Tibial nerve (tissue), 4 donors: Measurements from ENCODE around the gene USP7. TPM values are rescaled to one million over a fixed set of nuclear protein-coding genes. Genes with fewer than 3 reads are reported as not detected.
A peak's percentile ranks its signal among the peaks of the same experiment; 100 is the strongest.

Experiments used
- DNase-seq, 2 donors: peaks; one replicate each; pipeline ENCODE4 v3.0.0-alpha.2; 2019; ENCODE audit warnings: low spot score in 2 of 2
- H3K27ac ChIP-seq, 4 donors: fragments of 200-600 bp; sonication (generic) in 3 of 4; one replicate each; pipeline ENCODE4 v1.5.1; 2017 to 2019; ENCODE audit warnings: mild to moderate bottlenecking in 1 of 4
- H3K27me3 ChIP-seq, 2 donors: fragments of 200-600 bp; sonication (generic) in 1 of 2; one replicate each; pipeline versions ENCODE4 v1.5.1 to v1.6.0; 2017 to 2019
- H3K36me3 ChIP-seq, 3 donors: fragments of 200-600 bp; sonication (generic); one replicate each; pipeline ENCODE4 v1.5.1; 2018 to 2019
- H3K4me1 ChIP-seq, 4 donors: fragments of 200-600 bp; sonication (generic) in 3 of 4; one replicate each; pipeline ENCODE4 v1.5.1; 2017 to 2019
- H3K4me3 ChIP-seq, 4 donors: fragments of 200-600 bp; sonication (generic) in 3 of 4; one replicate each; pipeline ENCODE4 v1.5.1; 2017 to 2019; ENCODE audit warnings: mild to moderate bottlenecking in 1 of 4, moderate library complexity in 1 of 4
- H3K9me3 ChIP-seq, 4 donors: fragments of 200-600 bp; sonication (generic) in 3 of 4; one replicate each; pipeline ENCODE4 v1.5.1; 2017 to 2019
- CTCF ChIP-seq, 5 experiments: fragments of 200-600 bp in 3 of 5; fragments of 450-650 bp in 2 of 5; sonication (generic) in 3 of 5; IDR thresholded peaks; one replicate each; pipeline ENCODE4 v1.5.1; 2016 to 2019; ENCODE audit warnings: antibody characterized with exemption in 5 of 5, mild to moderate bottlenecking in 3 of 5, moderate library complexity in 2 of 5
- EP300 ChIP-seq, 2 donors: sonication (generic); formaldehyde crosslinking; IDR thresholded peaks; one replicate each; pipeline ENCODE4 v1.6.1; 2017; ENCODE audit warnings: antibody characterized with exemption in 2 of 2, mild to moderate bottlenecking in 1 of 2
- POLR2A ChIP-seq, 2 donors: fragments of 450-650 bp; IDR thresholded peaks; one replicate each; pipeline ENCODE4 v1.6.1; 2017; ENCODE audit warnings: antibody characterized with exemption in 2 of 2, mild to moderate bottlenecking in 2 of 2, moderate library complexity in 2 of 2
- WGBS, 2 donors: methylation state at CpG; one replicate each; pipeline ENCODE4 v1.1.5; 2018; 5-methylcytosine and 5-hydroxymethylcytosine counted together
- total RNA-seq, 4 donors: library from RNA; depleted of rRNA; stranded (reverse); fragments of >200 nt; gene quantifications; one replicate each; pipeline ENCODE4 v1.1.0, GENCODE V29; 2016

The USP7 gene
- total RNA-seq, 4 donors from 2014 or later = 83.4 to 114 (median 89.6) TPM

GRCh38 chr16:8888951-8889892, 74.5 kb downstream of the USP7 start:
- H3K27me3 ChIP-seq = peaks cover 0 to 15% of the 10 kb centered on the region in 2 donors
- no peak overlapping the region for H3K27ac ChIP-seq
- no peak for DNase-seq
- peaks cover 0 to 21% (median 11%) of the 10 kb centered on the region in 4 donors for H3K4me1 ChIP-seq
- TF ChIP-seq CTCF (IDR thresholded peaks at IDR 0.05) = no peak
- H3K36me3 ChIP-seq = peaks cover 0 to 66% (median 8%) of the 10 kb centered on the region in 3 donors
- WGBS, 2 donors = 82 to 92% methylated on average over 18 to 23 of the region's 23 CpGs
- H3K4me3 ChIP-seq = no peak overlapping the region
- no peaks in the 10 kb centered on the region for H3K9me3 ChIP-seq

DNA sequence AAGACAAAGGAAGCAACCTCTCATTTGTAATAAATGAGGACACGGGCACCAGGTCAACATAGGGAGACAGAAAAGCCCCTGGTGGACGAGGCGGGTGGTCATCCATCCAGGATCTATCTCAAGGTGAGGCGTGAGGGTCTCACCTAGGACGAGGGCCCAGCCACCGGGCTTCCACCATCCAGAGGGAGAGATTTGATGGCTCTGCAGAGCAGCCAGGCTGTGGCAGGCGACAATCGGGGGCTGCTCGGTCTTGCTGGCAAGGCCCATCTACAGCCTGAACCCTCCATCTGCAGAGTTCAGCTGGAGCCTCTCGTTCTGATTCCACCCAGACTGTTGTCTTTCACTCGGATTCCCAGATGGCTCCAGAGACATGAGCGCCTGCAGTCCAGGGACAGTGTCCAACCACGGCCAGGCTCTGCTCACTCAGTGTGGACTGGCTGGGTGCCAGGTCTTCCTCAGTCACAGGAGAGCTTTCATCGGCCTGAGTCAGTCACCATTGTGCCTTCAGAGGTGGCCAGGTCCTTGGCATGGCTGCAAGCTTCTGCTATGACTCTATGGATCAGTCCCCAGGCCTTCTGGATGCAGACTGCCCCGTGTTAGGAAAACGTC, 75.7 kb downstream of the USP7 start:
- DNase-seq = peak; percentile 52 to 53
- no peak overlapping the region for H3K27ac ChIP-seq
- H3K4me3 ChIP-seq = no peak overlapping the region
- peaks cover 0 to 21% (median 11%) of the 10 kb centered on the region in 4 donors for H3K4me1 ChIP-seq
- 66 to 77% methylated on average over 16 of the region's 16 CpGs for WGBS, 2 donors
- TF ChIP-seq CTCF (IDR thresholded peaks at IDR 0.05) = no peak
- no peak for TF ChIP-seq POLR2A (IDR thresholded peaks at IDR 0.05)
- TF ChIP-seq EP300 (IDR thresholded peaks at IDR 0.05) = no peak
- H3K9me3 ChIP-seq = no peaks in the 10 kb centered on the region
- H3K27me3 ChIP-seq = peaks cover 0 to 25% of the 10 kb centered on the region in 2 donors
- peaks cover 0 to 55% (median 0%) of the 10 kb centered on the region in 3 donors for H3K36me3 ChIP-seq

GRCh38 chr16:8887431-8887765, 76.3 kb downstream of the USP7 start:
- no peak for DNase-seq
- no peaks in the 10 kb centered on the region for H3K9me3 ChIP-seq
- 82 to 89% methylated on average over 6 of the region's 6 CpGs for WGBS, 2 donors
- H3K27me3 ChIP-seq = peaks cover 0 to 31% of the 10 kb centered on the region in 2 donors
- H3K4me3 ChIP-seq = no peak overlapping the region
- peaks cover 0 to 21% (median 11%) of the 10 kb centered on the region in 4 donors for H3K4me1 ChIP-seq
- TF ChIP-seq EP300 (IDR thresholded peaks at IDR 0.05) (no peak), POLR2A (IDR thresholded peaks at IDR 0.05) (no peak), CTCF (IDR thresholded peaks at IDR 0.05) (no peak)
- H3K36me3 ChIP-seq = peaks cover 0 to 48% (median 0%) of the 10 kb centered on the region in 3 donors
- H3K27ac ChIP-seq = no peak overlapping the region

DNA sequence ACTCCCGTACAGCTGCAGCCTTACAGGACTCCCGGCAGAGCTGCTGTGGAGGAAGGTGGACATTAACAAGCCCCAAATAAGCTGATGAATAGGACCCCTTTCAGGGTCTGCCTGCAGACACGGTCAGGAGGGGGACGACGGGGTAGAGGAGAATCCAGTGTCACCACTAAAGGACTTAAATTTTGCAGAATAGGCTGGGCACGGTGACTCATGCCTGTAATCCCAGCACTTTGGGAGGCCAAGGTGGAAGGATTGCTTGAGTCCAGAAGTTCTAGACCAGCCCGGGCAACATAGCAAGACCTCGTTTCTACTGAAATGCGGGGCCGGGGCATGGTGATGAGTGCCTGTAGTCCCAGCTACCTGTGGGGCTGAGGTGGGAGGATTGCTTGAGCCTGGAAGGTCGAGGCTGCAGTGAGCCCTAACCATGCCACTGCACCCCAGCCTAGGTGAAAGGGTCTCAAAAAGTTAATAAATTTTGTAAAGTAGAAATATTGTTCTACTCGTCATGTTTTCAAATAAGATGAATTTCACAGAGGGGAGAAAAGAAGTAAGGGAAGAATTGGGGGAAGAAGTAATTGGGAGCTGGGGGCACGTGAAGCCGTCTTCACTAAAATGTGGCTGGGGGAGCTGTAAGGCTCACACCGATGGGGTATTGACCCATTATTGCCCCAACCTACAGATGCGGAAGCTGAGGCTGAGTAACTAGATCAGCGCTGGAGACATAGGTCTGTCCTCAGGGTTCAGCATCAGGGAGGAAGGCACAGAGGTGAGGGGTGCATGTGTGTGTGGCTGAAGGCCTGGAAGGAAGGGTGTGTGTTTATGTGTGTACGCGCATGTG, 76.9 kb downstream of the USP7 start:
- Histone ChIP-seq H3K9me3 (no peaks in the 10 kb centered on the region), H3K4me1 (peaks cover 0 to 21% (median 11%) of the 10 kb centered on the region in 4 donors), H3K27ac (no peak overlapping the region), H3K36me3 (peaks cover 0 to 42% (median 0%) of the 10 kb centered on the region in 3 donors), H3K27me3 (peaks cover 0 to 35% of the 10 kb centered on the region in 2 donors), H3K4me3 (no peak overlapping the region)
- TF ChIP-seq EP300 (IDR thresholded peaks at IDR 0.05) = no peak
- TF ChIP-seq CTCF (IDR thresholded peaks at IDR 0.05) = no peak
- TF ChIP-seq POLR2A (IDR thresholded peaks at IDR 0.05) = no peak
- no peak for DNase-seq
- 64 to 66% methylated on average over 19 of the region's 19 CpGs for WGBS, 2 donors
